ENCODE results near the gene PLXNA4. TPM values are rescaled to one million over a fixed set of nuclear protein-coding genes. Genes with fewer than 3 reads are reported as not detected.

PLXNA4 gene, protein sequence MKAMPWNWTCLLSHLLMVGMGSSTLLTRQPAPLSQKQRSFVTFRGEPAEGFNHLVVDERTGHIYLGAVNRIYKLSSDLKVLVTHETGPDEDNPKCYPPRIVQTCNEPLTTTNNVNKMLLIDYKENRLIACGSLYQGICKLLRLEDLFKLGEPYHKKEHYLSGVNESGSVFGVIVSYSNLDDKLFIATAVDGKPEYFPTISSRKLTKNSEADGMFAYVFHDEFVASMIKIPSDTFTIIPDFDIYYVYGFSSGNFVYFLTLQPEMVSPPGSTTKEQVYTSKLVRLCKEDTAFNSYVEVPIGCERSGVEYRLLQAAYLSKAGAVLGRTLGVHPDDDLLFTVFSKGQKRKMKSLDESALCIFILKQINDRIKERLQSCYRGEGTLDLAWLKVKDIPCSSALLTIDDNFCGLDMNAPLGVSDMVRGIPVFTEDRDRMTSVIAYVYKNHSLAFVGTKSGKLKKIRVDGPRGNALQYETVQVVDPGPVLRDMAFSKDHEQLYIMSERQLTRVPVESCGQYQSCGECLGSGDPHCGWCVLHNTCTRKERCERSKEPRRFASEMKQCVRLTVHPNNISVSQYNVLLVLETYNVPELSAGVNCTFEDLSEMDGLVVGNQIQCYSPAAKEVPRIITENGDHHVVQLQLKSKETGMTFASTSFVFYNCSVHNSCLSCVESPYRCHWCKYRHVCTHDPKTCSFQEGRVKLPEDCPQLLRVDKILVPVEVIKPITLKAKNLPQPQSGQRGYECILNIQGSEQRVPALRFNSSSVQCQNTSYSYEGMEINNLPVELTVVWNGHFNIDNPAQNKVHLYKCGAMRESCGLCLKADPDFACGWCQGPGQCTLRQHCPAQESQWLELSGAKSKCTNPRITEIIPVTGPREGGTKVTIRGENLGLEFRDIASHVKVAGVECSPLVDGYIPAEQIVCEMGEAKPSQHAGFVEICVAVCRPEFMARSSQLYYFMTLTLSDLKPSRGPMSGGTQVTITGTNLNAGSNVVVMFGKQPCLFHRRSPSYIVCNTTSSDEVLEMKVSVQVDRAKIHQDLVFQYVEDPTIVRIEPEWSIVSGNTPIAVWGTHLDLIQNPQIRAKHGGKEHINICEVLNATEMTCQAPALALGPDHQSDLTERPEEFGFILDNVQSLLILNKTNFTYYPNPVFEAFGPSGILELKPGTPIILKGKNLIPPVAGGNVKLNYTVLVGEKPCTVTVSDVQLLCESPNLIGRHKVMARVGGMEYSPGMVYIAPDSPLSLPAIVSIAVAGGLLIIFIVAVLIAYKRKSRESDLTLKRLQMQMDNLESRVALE (N-terminal part only)
- 2.6 TPM for total RNA-seq

DNA sequence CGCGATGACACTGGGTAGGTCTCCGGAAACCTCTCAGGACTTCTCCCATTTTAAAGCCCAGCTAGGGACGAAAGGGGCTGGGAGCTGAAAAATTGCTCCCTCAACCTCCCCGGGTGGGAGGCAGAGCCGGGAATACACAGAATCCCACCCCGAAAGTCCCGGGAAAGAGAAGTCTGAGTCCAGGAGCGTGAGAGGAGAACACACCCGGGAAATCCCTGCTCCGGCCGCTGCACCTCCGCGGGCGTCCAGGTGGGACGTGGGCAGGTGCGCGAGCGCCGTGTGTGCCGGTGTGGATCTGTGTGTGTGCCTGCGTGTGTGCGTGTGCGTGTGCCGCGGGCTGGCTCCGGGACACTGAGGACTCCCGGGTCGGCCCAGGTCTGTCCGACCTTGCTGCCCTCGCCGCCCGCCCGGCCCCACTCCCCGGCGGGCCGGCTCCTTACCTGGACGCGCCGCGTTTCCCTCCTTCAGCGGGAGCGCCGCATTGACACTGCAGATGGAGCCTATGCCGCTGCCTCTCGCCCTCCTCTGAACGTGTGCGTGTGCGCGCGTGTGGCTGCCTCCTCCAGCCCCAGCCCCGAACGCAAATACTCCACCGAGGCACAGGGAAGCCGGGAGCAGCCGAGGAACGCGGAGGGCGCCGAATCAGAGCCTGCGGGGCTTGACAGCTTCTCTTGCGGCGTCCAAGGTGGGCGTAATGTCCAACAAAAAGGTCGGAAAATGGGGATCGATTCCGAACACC is at the start of gene PLXNA4:
Gene PLXNA4, minus strand, starts transcription at position 489 of the 739 bp plus-strand sequence. CDS start 67,777 bp downstream, outside the sequence.
- Histone ChIP-seq H3K4me1 (ENCODE audit: insufficient read depth, low read length) (peaks cover 9% of the 10 kb centered on the region), H3K27me3 (ENCODE audit: insufficient read depth, low read length) (peaks cover 67% of the 10 kb centered on the region), H3K4me3 (ENCODE audit: low read length) (peak within 1 kb of the TSS; percentile 6)

GRCh38 chr7:132625651-132626050 is 49.4 kb upstream of the PLXNA4 start:
- H3K9me3 ChIP-seq (ENCODE audit: low read depth, low read length): no peaks in the 10 kb centered on the region
- H3K27me3 ChIP-seq (ENCODE audit: insufficient read depth, low read length): no peaks in the 10 kb centered on the region
- H3K4me3 ChIP-seq (ENCODE audit: low read length): no peak overlapping the region
- H3K4me1 ChIP-seq (ENCODE audit: insufficient read depth, low read length): no peaks in the 10 kb centered on the region

More for the DNA sequence above, at the start of gene PLXNA4:
- no peaks in the 10 kb centered on the region for H3K9me3 ChIP-seq (ENCODE audit: low read depth, low read length)

GRCh38 chr7:132622081-132622480 is 45.8 kb upstream of the PLXNA4 start:
- Histone ChIP-seq H3K27me3 (ENCODE audit: insufficient read depth, low read length) (no peaks in the 10 kb centered on the region), H3K4me3 (ENCODE audit: low read length) (no peak overlapping the region), H3K4me1 (ENCODE audit: insufficient read depth, low read length) (no peaks in the 10 kb centered on the region), H3K9me3 (ENCODE audit: low read depth, low read length) (no peaks in the 10 kb centered on the region)

DNA sequence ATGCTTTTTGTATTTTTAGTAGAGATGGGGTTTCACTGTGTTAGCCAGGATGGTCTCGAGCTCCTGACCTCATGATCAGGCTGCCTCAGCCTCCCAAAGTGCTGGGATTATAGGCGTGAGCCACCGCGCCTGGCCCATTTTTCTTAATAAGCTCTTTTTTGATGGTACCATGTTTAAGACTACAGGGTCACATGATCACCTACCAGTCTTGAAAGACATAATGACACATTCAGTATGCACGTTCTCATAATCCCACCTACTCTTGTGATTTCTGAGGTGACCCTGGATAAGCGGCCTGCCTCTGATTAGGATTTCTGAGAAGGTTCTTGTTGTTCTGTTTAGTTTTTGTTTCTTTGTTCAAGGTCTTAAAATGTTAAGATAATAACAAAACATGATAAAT is 43.7 kb upstream of the PLXNA4 start:
- H3K27me3 ChIP-seq (ENCODE audit: insufficient read depth, low read length): no peaks in the 10 kb centered on the region

GRCh38 chr7:132618956-132619305 is 42.7 kb upstream of the PLXNA4 start:
- Histone ChIP-seq H3K4me3 (ENCODE audit: low read length) (no peak overlapping the region), H3K27me3 (ENCODE audit: insufficient read depth, low read length) (no peaks in the 10 kb centered on the region), H3K9me3 (ENCODE audit: low read depth, low read length) (no peaks in the 10 kb centered on the region), H3K4me1 (ENCODE audit: insufficient read depth, low read length) (peaks cover 7% of the 10 kb centered on the region)

More for the DNA sequence above, 43.7 kb upstream of the PLXNA4 start:
- Histone ChIP-seq H3K9me3 (ENCODE audit: low read depth, low read length) (no peaks in the 10 kb centered on the region), H3K4me3 (ENCODE audit: low read length) (no peak overlapping the region), H3K4me1 (ENCODE audit: insufficient read depth, low read length) (no peaks in the 10 kb centered on the region)

GRCh38 chr7:132618271-132618955 is 42.1 kb upstream of the PLXNA4 start:
- Histone ChIP-seq H3K27me3 (ENCODE audit: insufficient read depth, low read length) (no peaks in the 10 kb centered on the region), H3K9me3 (ENCODE audit: low read depth, low read length) (no peaks in the 10 kb centered on the region), H3K4me3 (ENCODE audit: low read length) (no peak overlapping the region), H3K4me1 (ENCODE audit: insufficient read depth, low read length) (peaks cover 7% of the 10 kb centered on the region)

GRCh38 chr7:132614428-132615318 is 38.4 kb upstream of the PLXNA4 start:
- H3K4me3 ChIP-seq (ENCODE audit: low read length): no peak overlapping the region
- no peaks in the 10 kb centered on the region for H3K9me3 ChIP-seq (ENCODE audit: low read depth, low read length)
- no peaks in the 10 kb centered on the region for H3K27me3 ChIP-seq (ENCODE audit: insufficient read depth, low read length)
- H3K4me1 ChIP-seq (ENCODE audit: insufficient read depth, low read length): peaks cover 7% of the 10 kb centered on the region

DNA sequence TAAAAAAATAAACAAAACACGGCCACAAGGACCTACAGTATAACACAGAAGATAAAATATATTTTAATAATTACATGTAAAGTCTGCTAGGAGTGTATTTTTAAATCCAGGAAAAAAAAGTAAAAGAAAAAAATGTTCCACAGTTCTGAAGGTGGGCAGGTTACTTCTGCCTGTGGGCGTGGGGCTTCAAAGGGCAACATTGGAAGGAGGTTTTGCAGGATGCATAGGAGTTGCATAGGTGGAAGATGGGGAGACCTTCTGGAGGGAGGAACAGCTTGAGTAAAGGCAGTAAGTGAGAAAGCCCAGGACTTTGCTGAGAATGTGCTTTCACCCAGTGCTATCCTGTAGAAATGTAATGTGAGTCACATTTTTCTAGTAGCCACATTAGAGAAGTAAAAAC is 37.5 kb upstream of the PLXNA4 start:
- no peaks in the 10 kb centered on the region for H3K9me3 ChIP-seq (ENCODE audit: low read depth, low read length)
- H3K27me3 ChIP-seq (ENCODE audit: insufficient read depth, low read length): no peaks in the 10 kb centered on the region
- no peak overlapping the region for H3K4me3 ChIP-seq (ENCODE audit: low read length)
- H3K4me1 ChIP-seq (ENCODE audit: insufficient read depth, low read length): peaks cover 7% of the 10 kb centered on the region

- no peaks in the 10 kb centered on the region for H3K9me3 ChIP-seq (ENCODE audit: low read depth, low read length)
- no peaks in the 10 kb centered on the region for H3K27me3 ChIP-seq (ENCODE audit: insufficient read depth, low read length)
- peaks cover 7% of the 10 kb centered on the region for H3K4me1 ChIP-seq (ENCODE audit: insufficient read depth, low read length)
- H3K4me3 ChIP-seq (ENCODE audit: low read length): no peak overlapping the region
Observed at GRCh38 chr7:132610995-132611394, 34.7 kb upstream of the PLXNA4 start.

DNA sequence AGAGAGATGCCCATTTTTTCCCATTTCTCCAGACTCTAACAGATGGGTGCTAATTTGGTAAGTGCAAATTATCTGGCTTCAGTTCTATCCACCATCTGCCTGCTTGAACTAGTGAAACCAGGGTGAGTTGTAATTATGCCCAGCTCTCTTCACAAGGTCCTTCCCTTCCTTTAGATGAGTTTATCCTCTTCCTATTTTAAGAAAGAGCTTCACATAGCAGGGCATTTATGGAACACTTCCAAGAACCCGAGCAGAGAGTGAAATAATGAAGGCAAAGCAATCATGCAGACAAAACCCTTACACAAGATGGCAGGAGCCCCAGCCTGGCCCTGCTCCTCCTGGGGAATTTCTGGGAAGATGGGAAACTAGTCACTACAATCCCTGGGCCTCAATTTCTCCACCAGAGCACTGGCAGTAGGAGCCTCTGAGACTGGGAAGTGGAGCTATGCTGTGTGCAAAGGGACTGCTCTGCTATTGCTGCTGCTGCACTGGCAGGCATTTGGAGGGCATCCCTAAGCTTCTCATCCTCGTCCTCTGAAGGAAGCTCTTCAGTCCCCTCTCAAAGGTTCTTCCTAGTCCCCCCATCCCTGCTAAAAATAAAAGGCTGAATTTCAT is 33.7 kb upstream of the PLXNA4 start:
- Histone ChIP-seq H3K9me3 (ENCODE audit: low read depth, low read length) (no peaks in the 10 kb centered on the region), H3K4me3 (ENCODE audit: low read length) (no peak overlapping the region), H3K27me3 (ENCODE audit: insufficient read depth, low read length) (no peaks in the 10 kb centered on the region), H3K4me1 (ENCODE audit: insufficient read depth, low read length) (peaks cover 7% of the 10 kb centered on the region)

- Histone ChIP-seq H3K4me1 (ENCODE audit: insufficient read depth, low read length) (peaks cover under 1% of the 10 kb centered on the region), H3K9me3 (ENCODE audit: low read depth, low read length) (no peaks in the 10 kb centered on the region), H3K4me3 (ENCODE audit: low read length) (no peak overlapping the region), H3K27me3 (ENCODE audit: insufficient read depth, low read length) (no peaks in the 10 kb centered on the region)
Observed at GRCh38 chr7:132609222-132609621, 33.0 kb upstream of the PLXNA4 start.

- no peak overlapping the region for H3K4me3 ChIP-seq (ENCODE audit: low read length)
Observed at GRCh38 chr7:132608523-132608922, 32.3 kb upstream of the PLXNA4 start.

GRCh38 chr7:132607656-132608055 is 31.4 kb upstream of the PLXNA4 start:
- Histone ChIP-seq H3K4me1 (ENCODE audit: insufficient read depth, low read length) (no peaks in the 10 kb centered on the region), H3K9me3 (ENCODE audit: low read depth, low read length) (no peaks in the 10 kb centered on the region), H3K4me3 (ENCODE audit: low read length) (no peak overlapping the region), H3K27me3 (ENCODE audit: insufficient read depth, low read length) (no peaks in the 10 kb centered on the region)

More at GRCh38 chr7:132608523-132608922, 32.3 kb upstream of the PLXNA4 start:
- no peaks in the 10 kb centered on the region for H3K9me3 ChIP-seq (ENCODE audit: low read depth, low read length)
- no peaks in the 10 kb centered on the region for H3K4me1 ChIP-seq (ENCODE audit: insufficient read depth, low read length)
- no peaks in the 10 kb centered on the region for H3K27me3 ChIP-seq (ENCODE audit: insufficient read depth, low read length)
